Brain microvascular endothelial cell (primary cell): ENCODE data around the gene ST6GALNAC5.

ENCODE experiments used
- DNase-seq: peaks from one replicate; pipeline ENCODE4 v3.0.0-alpha.2; 2020
- H3K27ac ChIP-seq: fragments of 250-450 bp; sonication (Bioruptor Pico); 2 replicates; pipeline ENCODE4 v1.5.1; 2020; ENCODE audit warnings: mild to moderate bottlenecking, moderate library complexity
- H3K27me3 ChIP-seq: fragments of 250-450 bp; sonication (Bioruptor Pico); replicated peaks from 2 replicates; pipeline ENCODE4 v1.5.1; 2020; ENCODE audit warnings: mild to moderate bottlenecking
- H3K36me3 ChIP-seq: fragments of 250-450 bp; sonication (Bioruptor Pico); replicated peaks from 2 replicates; pipeline ENCODE4 v1.5.1; 2020; ENCODE audit warnings: mild to moderate bottlenecking
- H3K4me3 ChIP-seq: 2 replicates; pipeline ENCODE4 v1.5.1; 2011; ENCODE audit warnings: low read depth, mild to moderate bottlenecking, control low read depth, low read length, moderate library complexity
- CTCF ChIP-seq: IDR thresholded peaks from 2 replicates; pipeline ENCODE4 v1.5.1; 2011; ENCODE audit warnings: low read depth, mild to moderate bottlenecking, moderate library complexity, low read length, control low read depth, inconsistent platforms; ENCODE audit errors: missing control alignments
- in situ Hi-C: cut with HindIII; loops from 2 replicates; pipeline ENCODE4 v1.10.0; 2017; ENCODE audit warnings: low sequenced_read_pairs, low pct_ligation_motif_present

Gene ST6GALNAC5

GRCh38 chr1:77036560-77036959 is 169.3 kb downstream of the ST6GALNAC5 start:
- no peak for TF ChIP-seq CTCF
- Histone ChIP-seq H3K36me3 (no peaks in the 10 kb centered on the region), H3K27me3 (no peaks in the 10 kb centered on the region), H3K27ac (no peak overlapping the region), H3K4me3 (no peak overlapping the region)
- in situ Hi-C loops: no loop called here
- peak; percentile 51 for DNase-seq

- H3K27ac ChIP-seq: no peak overlapping the region
- no peak for DNase-seq
- no peak for TF ChIP-seq CTCF
- in situ Hi-C loops: no loop called here
- no peaks in the 10 kb centered on the region for H3K27me3 ChIP-seq
- H3K36me3 ChIP-seq: no peaks in the 10 kb centered on the region
- H3K4me3 ChIP-seq: no peak overlapping the region
Observed at GRCh38 chr1:77037038-77037437, 169.8 kb downstream of the ST6GALNAC5 start.

GRCh38 chr1:77038000-77038399 is 170.7 kb downstream of the ST6GALNAC5 start:
- TF ChIP-seq CTCF: no peak
- in situ Hi-C loops: no loop called here
- Histone ChIP-seq H3K27ac (no peak overlapping the region), H3K27me3 (no peaks in the 10 kb centered on the region), H3K36me3 (no peaks in the 10 kb centered on the region), H3K4me3 (no peak overlapping the region)
- no peak for DNase-seq

GRCh38 chr1:77039111-77039510 is 171.8 kb downstream of the ST6GALNAC5 start:
- in situ Hi-C loops: no loop called here
- H3K27ac ChIP-seq: no peak overlapping the region
- TF ChIP-seq CTCF: no peak
- H3K36me3 ChIP-seq: no peaks in the 10 kb centered on the region
- no peaks in the 10 kb centered on the region for H3K27me3 ChIP-seq
- H3K4me3 ChIP-seq: no peak overlapping the region
- no peak for DNase-seq

GRCh38 chr1:77039739-77040138 is 172.5 kb downstream of the ST6GALNAC5 start:
- H3K36me3 ChIP-seq: no peaks in the 10 kb centered on the region
- no peaks in the 10 kb centered on the region for H3K27me3 ChIP-seq
- no peak overlapping the region for H3K4me3 ChIP-seq
- peak; percentile 94 for DNase-seq
- H3K27ac ChIP-seq: peak overlapping the region; percentile 7
- no peak for TF ChIP-seq CTCF
- in situ Hi-C loops: no loop called here

GRCh38 chr1:77040826-77041225 is 173.5 kb downstream of the ST6GALNAC5 start:
- DNase-seq: no peak
- Histone ChIP-seq H3K36me3 (no peaks in the 10 kb centered on the region), H3K27ac (no peak overlapping the region), H3K4me3 (no peak overlapping the region), H3K27me3 (no peaks in the 10 kb centered on the region)
- in situ Hi-C loops: no loop called here
- TF ChIP-seq CTCF: no peak
